Astrocyte of the spinal cord (primary cell): Measurements from ENCODE around the gene TSGA10IP.

Experiments used
- DNase-seq: peaks from one replicate; pipeline ENCODE4 v3.0.0; 2011; ENCODE audit warnings: low read depth, low spot score
- H3K4me3 ChIP-seq: 2 replicates; pipeline ENCODE4 v1.5.1; 2011; ENCODE audit warnings: low read depth, mild to moderate bottlenecking, low read length, moderate library complexity
- in situ Hi-C: cut with HindIII; loops from 2 replicates; pipeline ENCODE4 v1.10.0; 2017; ENCODE audit warnings: low sequenced_read_pairs
- TF ChIP-seq, protein P1 (sequence below): IDR thresholded peaks from 2 replicates; pipeline ENCODE4 v1.5.1; 2012; ENCODE audit warnings: low read depth, mild to moderate bottlenecking, low read length, inconsistent platforms

TSGA10IP gene

DNA sequence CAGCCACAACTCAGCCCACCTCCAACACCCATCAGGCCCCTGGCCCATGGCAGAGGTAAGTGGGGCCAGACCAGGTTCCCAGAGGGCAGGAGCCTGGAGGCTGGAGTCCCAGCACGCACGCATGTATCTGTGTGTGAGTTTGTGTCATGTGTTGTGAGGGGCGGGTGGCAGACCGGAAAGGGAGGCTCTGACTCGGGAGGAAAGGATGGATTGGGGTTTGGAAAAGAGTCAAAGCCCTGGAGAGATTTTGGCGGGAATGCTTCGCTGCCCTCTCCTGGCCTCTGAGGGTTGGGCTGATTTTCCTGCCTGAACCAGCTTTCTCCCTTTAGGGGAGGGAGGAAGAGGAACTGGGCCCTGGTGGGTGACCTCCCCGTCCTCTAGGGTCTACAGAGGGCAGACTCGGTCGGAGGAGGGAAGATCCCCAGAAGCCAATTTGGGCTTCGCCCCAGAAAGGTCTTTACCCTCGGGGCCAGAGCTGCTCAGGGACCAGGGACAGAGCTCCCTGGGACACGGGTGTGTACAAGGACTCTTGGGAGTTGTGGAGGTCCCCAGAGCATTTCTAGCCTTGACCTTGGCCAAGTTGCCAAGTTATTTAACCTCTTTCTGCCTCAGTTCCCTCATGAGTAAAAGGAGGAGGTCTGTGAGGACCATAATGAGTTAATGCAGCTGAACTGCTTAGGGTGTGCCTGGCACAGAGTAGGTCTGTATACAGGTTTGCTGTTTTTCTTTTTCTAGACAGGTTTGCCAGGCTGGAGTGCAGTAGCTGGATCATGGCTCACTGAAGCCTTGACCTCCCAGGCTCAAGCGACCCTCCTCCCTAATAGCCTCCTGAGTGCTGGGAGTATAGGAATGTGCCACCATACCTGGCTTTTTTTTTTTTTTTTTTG is 33.4 kb upstream of the TSGA10IP start:
- TF ChIP-seq, protein P1, sequence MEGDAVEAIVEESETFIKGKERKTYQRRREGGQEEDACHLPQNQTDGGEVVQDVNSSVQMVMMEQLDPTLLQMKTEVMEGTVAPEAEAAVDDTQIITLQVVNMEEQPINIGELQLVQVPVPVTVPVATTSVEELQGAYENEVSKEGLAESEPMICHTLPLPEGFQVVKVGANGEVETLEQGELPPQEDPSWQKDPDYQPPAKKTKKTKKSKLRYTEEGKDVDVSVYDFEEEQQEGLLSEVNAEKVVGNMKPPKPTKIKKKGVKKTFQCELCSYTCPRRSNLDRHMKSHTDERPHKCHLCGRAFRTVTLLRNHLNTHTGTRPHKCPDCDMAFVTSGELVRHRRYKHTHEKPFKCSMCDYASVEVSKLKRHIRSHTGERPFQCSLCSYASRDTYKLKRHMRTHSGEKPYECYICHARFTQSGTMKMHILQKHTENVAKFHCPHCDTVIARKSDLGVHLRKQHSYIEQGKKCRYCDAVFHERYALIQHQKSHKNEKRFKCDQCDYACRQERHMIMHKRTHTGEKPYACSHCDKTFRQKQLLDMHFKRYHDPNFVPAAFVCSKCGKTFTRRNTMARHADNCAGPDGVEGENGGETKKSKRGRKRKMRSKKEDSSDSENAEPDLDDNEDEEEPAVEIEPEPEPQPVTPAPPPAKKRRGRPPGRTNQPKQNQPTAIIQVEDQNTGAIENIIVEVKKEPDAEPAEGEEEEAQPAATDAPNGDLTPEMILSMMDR = peak; percentile 32
- DNase-seq = peak; percentile 73
- H3K4me3 ChIP-seq = no peak overlapping the region
- in situ Hi-C loops = no loop called here

DNA sequence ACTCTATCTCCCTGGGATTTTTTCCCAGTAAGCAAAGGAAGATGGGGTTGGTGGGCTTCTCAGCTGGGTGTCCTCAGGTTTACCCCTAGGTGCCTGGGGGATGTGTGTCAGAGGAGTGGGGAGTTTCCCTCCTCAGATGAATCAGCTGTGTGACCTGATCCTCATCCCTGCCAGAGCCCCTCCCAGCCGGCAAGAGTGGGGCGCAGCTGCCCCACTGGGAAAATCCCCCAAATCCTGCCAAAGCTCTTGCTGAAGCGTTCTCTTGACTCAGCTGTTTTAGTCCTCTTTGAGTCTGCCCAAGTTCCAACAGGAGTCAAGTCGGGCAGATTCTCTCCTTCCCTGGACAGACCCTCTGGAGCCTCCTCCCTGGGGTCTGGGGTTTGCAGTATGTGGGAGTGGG is 32.4 kb upstream of the TSGA10IP start:
- in situ Hi-C loops = no loop called here
- TF ChIP-seq, protein P1 = no peak
- no peak overlapping the region for H3K4me3 ChIP-seq
- peak; percentile 59 for DNase-seq

DNA sequence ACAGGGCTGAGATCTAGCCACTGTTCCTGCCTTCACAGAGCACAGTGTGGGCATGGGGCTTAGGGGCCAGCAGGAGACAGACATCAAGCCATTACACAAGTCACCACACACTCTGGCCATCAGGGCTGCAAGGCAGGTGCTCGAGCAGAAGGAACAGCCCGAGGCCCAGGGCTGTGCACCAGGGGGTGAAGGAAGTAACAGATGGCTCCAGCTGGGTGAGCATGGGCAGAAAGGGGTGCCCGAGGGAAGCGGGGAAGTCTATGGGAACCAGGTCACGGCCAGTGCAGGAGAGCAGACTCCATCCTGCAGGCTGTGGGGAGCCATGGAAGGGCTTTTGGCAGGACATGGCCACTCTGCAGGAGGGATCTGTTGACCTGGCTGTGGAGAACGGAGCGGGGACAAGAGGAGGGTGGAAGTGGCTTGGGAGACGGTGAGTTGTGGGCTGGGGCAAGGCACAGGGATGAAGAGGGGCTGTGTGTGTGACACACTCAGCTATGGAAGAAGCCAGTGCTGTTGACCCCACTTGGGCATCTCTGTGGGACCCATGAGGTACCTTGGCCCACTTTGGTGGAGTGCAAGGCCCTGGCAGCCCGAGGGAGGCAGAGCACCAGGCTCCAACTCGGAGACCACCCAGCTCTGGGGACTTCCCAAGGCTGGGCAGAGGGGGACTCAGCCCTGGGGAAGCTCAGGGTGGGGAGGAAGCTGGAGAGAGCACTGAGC is 30.0 kb upstream of the TSGA10IP start:
- in situ Hi-C loops = no loop called here
- H3K4me3 ChIP-seq = no peak overlapping the region
- TF ChIP-seq, protein P1 = no peak
- DNase-seq = no peak

DNA sequence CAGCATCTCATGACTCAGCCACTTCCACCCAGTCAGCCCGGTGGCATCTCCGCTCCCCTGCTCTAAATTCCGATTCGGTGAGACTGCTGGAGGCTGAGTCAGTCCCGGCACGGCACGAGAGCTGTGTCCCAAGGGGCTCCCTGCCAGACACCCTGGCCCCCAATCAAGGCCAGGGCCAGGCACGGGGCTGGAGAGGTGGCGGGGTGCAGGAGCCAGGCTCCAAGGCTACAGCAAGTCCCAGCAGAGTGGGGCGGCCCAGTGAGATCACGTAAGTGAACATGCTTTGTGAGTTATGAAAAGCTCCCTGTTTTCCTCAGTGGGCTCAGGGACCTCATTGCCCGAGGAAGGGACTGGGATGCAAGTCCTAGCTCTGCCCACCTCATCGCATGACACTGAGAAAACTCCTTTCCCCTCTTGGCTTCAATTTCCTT is 29.4 kb upstream of the TSGA10IP start:
- TF ChIP-seq, protein P1 = no peak
- peak; percentile 95 for DNase-seq
- in situ Hi-C loops = no loop called here
- H3K4me3 ChIP-seq = peak overlapping the region; percentile 5

DNA sequence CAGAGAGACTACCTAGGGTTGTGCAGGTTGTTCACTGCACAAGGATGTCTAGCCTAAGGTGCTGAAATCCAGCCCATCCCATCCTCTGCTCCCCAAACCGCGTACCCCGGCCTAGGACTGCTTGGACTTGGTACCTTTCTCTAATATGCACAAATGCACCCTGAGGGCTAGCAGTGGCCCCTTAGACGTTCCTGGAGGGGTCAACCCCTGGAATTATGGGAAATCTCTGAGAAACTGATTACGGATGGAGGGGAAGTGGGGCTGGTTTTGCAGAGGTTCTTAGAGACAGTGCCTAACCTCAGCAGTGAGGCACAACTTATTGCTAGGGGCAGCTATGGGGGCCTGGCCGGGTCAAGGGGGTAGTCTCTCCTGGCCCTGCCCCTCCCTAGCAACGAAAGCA is 28.9 kb upstream of the TSGA10IP start:
- TF ChIP-seq, protein P1 = no peak
- in situ Hi-C loops = no loop called here
- DNase-seq = no peak
- H3K4me3 ChIP-seq = no peak overlapping the region

DNA sequence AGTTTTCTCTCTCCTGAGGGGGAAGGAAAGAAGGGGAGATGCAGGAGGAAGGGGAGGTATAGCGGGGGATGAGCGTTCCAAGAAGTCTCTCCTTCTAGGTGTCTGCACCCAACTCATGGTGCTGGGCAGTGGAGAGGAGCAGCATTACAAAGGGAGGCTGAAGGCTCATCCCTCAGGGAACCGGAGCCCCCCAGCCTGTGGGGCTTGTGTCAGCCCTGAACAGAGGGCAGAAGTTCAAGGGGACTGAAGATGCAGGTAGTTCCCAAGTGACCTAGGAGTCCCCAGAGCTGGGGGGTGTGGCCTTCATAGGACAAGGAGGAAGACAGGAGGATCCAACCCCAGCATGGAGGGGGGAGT is 28.2 kb upstream of the TSGA10IP start:
- DNase-seq = no peak
- in situ Hi-C loops = no loop called here
- no peak overlapping the region for H3K4me3 ChIP-seq
- TF ChIP-seq, protein P1 = no peak
